Activated CD8-positive, alpha-beta memory T cell treated with anti-CD3 and anti-CD28 coated beads, Interleukin-2, amount 50 U/mL, for 48 hours (primary cell): ENCODE measurements around the gene CGNL1.

ENCODE experiments used
- DNase-seq: peaks from one replicate; pipeline ENCODE4 v3.0.0-alpha.2; 2020

The CGNL1 gene

GRCh38 chr15:57583282-57583681, 207.0 kb downstream of the CGNL1 start:
- no peak for DNase-seq

GRCh38 chr15:57583720-57584119, 207.4 kb downstream of the CGNL1 start:
- DNase-seq: no peak

GRCh38 chr15:57586661-57587424, 210.5 kb downstream of the CGNL1 start:
- no peak for DNase-seq

GRCh38 chr15:57589281-57589680, 213.0 kb downstream of the CGNL1 start:
- DNase-seq: no peak

GRCh38 chr15:57589754-57590153, 213.4 kb downstream of the CGNL1 start:
- no peak for DNase-seq

GRCh38 chr15:57591237-57591821, 215.0 kb downstream of the CGNL1 start:
- DNase-seq: no peak

- peak; percentile 63 for DNase-seq
These were observed 215.6 kb downstream of the CGNL1 start, which contains the start of gene MYZAP for GRCh38 chr15:57591822-57592367. MYZAP (plus strand) TSS chr15:57591904; CDS start chr15:57592035, 131 bp downstream.

- no peak for DNase-seq
These were observed 216.1 kb downstream of the CGNL1 start for GRCh38 chr15:57592426-57592825.

GRCh38 chr15:57592836-57593420, 216.6 kb downstream of the CGNL1 start:
- no peak for DNase-seq

- no peak for DNase-seq
These were observed 218.2 kb downstream of the CGNL1 start for GRCh38 chr15:57594479-57594878.

- DNase-seq: no peak
These were observed 218.9 kb downstream of the CGNL1 start for GRCh38 chr15:57595011-57595866.

GRCh38 chr15:57596301-57596855, 220.1 kb downstream of the CGNL1 start:
- no peak for DNase-seq

- DNase-seq: no peak
These were observed 220.7 kb downstream of the CGNL1 start for GRCh38 chr15:57596978-57597377.

- no peak for DNase-seq
These were observed 221.1 kb downstream of the CGNL1 start for GRCh38 chr15:57597431-57597830.

- no peak for DNase-seq
These were observed 222.0 kb downstream of the CGNL1 start for GRCh38 chr15:57598346-57598745.

GRCh38 chr15:57599296-57599810, 223.0 kb downstream of the CGNL1 start:
- DNase-seq: no peak

GRCh38 chr15:57600197-57600596, 223.9 kb downstream of the CGNL1 start:
- no peak for DNase-seq
